ENCODE results near the gene DPP6. TPM values are rescaled to one million over a fixed set of nuclear protein-coding genes. Genes with fewer than 3 reads are reported as not detected.
"Not testable (repeated sequence)": the region's sequence is repeated elsewhere in the genome, so short reads cannot be mapped to it uniquely, and the experiment has no call there.

DPP6 gene
- total RNA-seq, 4 donors from 2014 or later, result 0.38 TPM; not detected in 2

- intact Hi-C loops (cut with DNase I), result loop anchor here (5.0 kb wide), 1 partner anchor 423 kb away; no protein-coding TSS in a partner anchor
- Histone ChIP-seq H3K4me1 (peaks cover 0 to 4% (median 0%) of the 10 kb centered on the region in 3 donors), H3K27me3 (peaks cover 0 to 26% (median under 1%) of the 10 kb centered on the region in 4 donors), H3K27ac (no peak overlapping the region), H3K4me3 (no peak overlapping the region), H3K36me3 (no peaks in the 10 kb centered on the region), H3K9me3 (no peaks in the 10 kb centered on the region)
- DNase-seq, result no peak
- 54 to 65% methylated on average over 11 of the region's 11 CpGs for WGBS, 2 donors
- TF ChIP-seq CTCF (IDR thresholded peaks at IDR 0.05), result no peak
These were observed 867.4 kb downstream of the DPP6 start for GRCh38 chr7:154919344-154920225.

DNA sequence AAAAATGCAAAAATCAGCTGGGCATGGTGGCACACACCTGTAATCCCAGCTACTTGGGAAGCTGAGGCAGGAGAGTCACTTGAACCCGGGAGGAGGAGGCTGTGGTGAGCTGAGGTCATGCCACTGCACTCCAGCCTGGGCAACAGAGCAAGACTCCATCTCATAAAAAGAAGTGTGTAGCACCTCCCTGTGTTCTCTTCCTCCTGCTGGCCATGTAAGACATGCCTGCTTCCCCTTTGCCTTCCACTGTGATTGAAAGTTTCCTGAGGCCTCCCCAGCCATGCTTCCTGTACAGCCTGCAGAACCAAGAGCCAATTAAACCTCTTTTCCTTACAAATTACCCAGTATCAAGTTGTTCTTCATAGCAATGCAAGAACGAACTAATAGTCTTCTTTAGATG, 870.3 kb downstream of the DPP6 start:
- intact Hi-C loops (cut with DNase I), result loop anchor here (5.0 kb wide), 1 partner anchor 420 kb away; no protein-coding TSS in a partner anchor

GRCh38 chr7:154927624-154928125, 875.5 kb downstream of the DPP6 start:
- 5 to 11% methylated on average over 5 of the region's 5 CpGs for WGBS, 2 donors
- no peaks in the 10 kb centered on the region for H3K9me3 ChIP-seq
- peak; percentile 35 for DNase-seq
- peak overlapping the region; percentile 87 to 97 (median 90) for H3K27ac ChIP-seq
- intact Hi-C loops (cut with DNase I), result no loop called here
- H3K36me3 ChIP-seq, result no peaks in the 10 kb centered on the region
- H3K4me3 ChIP-seq, result peak overlapping the region; percentile 44 to 69 (median 60)
- H3K27me3 ChIP-seq, result no peaks in the 10 kb centered on the region
- TF ChIP-seq POLR2A (IDR thresholded peaks at IDR 0.05) (no peak), CTCF (IDR thresholded peaks at IDR 0.05) (peak; percentile 52 to 70 (median 60))
- peaks cover 0 to 25% (median 8%) of the 10 kb centered on the region in 3 donors for H3K4me1 ChIP-seq

More for the DNA sequence above, 870.3 kb downstream of the DPP6 start:
- not testable (repeated sequence) for DNase-seq, H3K27ac ChIP-seq, H3K4me1 ChIP-seq, H3K27me3 ChIP-seq, H3K4me3 ChIP-seq, H3K9me3 ChIP-seq, H3K36me3 ChIP-seq
- WGBS, 2 donors, result 79 to 81% methylated on average over 1 to 2 of the region's 2 CpGs

DNA sequence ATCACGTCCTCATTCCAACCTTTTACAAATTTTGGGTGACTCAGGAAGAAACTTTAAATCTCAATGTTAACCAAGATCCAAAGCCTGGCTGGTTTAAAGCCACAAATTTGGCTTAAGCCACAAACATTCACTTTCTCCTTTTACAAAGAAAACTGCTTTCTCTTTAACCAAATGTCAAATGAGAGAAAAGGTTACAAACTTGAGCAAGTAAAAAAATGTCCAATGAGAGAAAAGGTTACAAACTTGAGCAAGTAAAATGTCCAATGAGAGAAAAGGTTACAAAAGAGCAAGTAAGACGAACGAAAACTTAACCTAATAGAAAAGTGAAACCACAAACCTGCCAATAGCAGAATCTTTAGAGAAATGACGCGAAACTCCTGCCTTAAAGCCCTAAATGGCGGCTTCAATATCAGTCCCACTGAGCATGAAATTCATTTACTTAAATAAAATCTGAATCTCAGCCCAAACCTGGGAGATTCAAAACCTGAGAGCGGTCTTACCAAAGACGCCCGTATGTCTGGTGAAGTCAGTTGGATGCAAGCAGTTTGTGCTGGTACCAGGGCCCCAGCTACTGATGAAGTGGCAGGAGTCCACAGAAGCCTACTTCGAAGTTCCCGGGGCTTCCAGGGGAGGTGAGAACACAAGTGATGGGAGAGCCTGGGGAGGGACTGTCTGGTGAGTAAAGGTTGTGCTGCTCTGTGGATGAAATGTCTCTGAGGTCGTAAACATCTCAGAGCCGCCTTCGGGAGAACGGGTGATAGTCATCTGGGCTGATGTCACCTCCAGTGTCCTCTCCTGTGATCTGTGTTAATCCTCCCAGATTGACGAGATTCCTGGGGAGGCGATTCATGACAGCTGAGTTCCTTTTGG, 876.2 kb downstream of the DPP6 start:
- peak overlapping the region; percentile 87 to 97 (median 90) for H3K27ac ChIP-seq
- no peaks in the 10 kb centered on the region for H3K27me3 ChIP-seq
- no peak for TF ChIP-seq CTCF (IDR thresholded peaks at IDR 0.05)
- no peak for TF ChIP-seq POLR2A (IDR thresholded peaks at IDR 0.05)
- H3K4me1 ChIP-seq, result peaks cover 0 to 25% (median 8%) of the 10 kb centered on the region in 3 donors
- H3K4me3 ChIP-seq, result peak overlapping the region; percentile 44 to 69 (median 60)
- no peaks in the 10 kb centered on the region for H3K36me3 ChIP-seq
- DNase-seq, result no peak
- intact Hi-C loops (cut with DNase I), result no loop called here
- WGBS, 2 donors, result 3 to 9% methylated on average over 14 to 17 of the region's 17 CpGs
- H3K9me3 ChIP-seq, result no peaks in the 10 kb centered on the region

DNA sequence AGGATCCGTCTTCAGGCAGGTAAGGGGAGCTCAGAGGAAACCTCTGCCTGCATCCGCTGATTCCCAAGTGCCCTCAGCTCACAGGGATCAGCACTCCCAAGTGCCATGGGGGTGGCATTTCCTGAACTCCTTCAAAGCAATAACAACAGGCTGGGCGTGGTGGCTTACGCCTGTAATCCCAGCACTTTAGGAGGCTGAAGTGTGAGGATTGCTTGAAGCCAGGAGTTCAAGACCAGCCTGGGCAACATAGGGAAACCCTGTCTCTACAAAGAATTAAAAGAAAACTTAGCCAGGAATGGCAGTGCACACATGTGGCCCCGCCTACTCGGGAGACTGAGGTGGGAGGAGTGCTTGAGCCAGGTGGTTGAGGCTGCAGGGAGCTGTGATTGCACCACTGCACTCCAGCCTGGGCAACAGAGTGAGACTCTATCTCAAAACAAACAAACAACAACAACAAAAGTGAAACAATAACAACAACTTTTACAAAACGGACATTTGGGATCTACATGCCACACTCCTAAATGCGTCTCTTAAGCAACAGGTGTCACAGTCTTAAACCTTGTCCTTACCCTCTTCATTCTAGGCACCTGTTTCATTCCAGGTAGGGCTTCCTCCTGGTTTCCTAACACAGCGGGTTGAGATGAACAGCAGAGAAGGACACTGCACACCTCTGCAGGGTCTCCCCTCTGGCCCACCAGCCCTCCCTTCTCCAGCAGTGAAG, 877.0 kb downstream of the DPP6 start:
- intact Hi-C loops (cut with DNase I), result no loop called here
- H3K36me3 ChIP-seq, result peaks cover 0 to 1% (median 0%) of the 10 kb centered on the region in 3 donors
- H3K27me3 ChIP-seq, result no peaks in the 10 kb centered on the region
- peak overlapping the region; percentile 44 to 69 (median 60) for H3K4me3 ChIP-seq
- WGBS, 2 donors, result 52 to 56% methylated on average over 6 to 9 of the region's 9 CpGs
- H3K4me1 ChIP-seq, result peaks cover 0 to 25% (median 8%) of the 10 kb centered on the region in 3 donors
- no peak for DNase-seq
- H3K9me3 ChIP-seq, result peaks cover 0 to 6% (median 2%) of the 10 kb centered on the region in 3 donors
- H3K27ac ChIP-seq, result peak overlapping the region; percentile 87 to 97 (median 90)
- TF ChIP-seq POLR2A (IDR thresholded peaks at IDR 0.05) (no peak), CTCF (IDR thresholded peaks at IDR 0.05) (no peak)
